Ascending aorta (tissue), 2 donors: ENCODE data around the gene ZCCHC12. TPM values are rescaled to one million over a fixed set of nuclear protein-coding genes. Genes with fewer than 3 reads are reported as not detected.

Source experiments
- DNase-seq, 2 donors: peaks; one replicate each; pipeline ENCODE4 v3.0.0-alpha.2; 2019; ENCODE audit warnings: low spot score in 2 of 2
- H3K27ac ChIP-seq, 2 donors: fragments of 200-600 bp; sonication (generic); one replicate each; pipeline ENCODE4 v1.5.1; 2016 to 2017; ENCODE audit warnings: mild to moderate bottlenecking in 1 of 2
- H3K27me3 ChIP-seq: fragments of 200-600 bp; sonication (generic); one replicate; pipeline ENCODE4 v1.5.1; 2017
- H3K36me3 ChIP-seq, 2 donors: fragments of 200-600 bp; sonication (generic); one replicate each; pipeline ENCODE4 v1.5.1; 2016
- H3K4me1 ChIP-seq, 2 donors: fragments of 200-600 bp; sonication (generic); one replicate each; pipeline ENCODE4 v1.5.1; 2016 to 2017; ENCODE audit warnings: mild to moderate bottlenecking in 1 of 2
- H3K4me3 ChIP-seq, 2 donors: fragments of 200-600 bp; sonication (generic); one replicate each; pipeline ENCODE4 v1.5.1; 2016 to 2017; ENCODE audit warnings: mild to moderate bottlenecking in 1 of 2
- H3K9me3 ChIP-seq, 2 donors: fragments of 200-600 bp; sonication (generic); one replicate each; pipeline ENCODE4 v1.5.1; 2016
- CTCF ChIP-seq, 3 experiments: fragments of 200-600 bp in 2 of 3; fragments of 450-650 bp in 1 of 3; sonication (generic) in 2 of 3; IDR thresholded peaks; one replicate each; pipeline ENCODE4 v1.5.1; 2016 to 2019; ENCODE audit warnings: antibody characterized with exemption in 3 of 3, mild to moderate bottlenecking in 1 of 3, moderate library complexity in 1 of 3
- intact Hi-C: fragments of 100-400 bp; cut with DNase I; formaldehyde crosslinking; loops from one replicate; pipeline ENCODE4 v1.15.1; 2023
- total RNA-seq: library from RNA; depleted of rRNA; stranded (reverse); fragments of >200 nt; gene quantifications from one replicate; pipeline ENCODE4 v1.1.0, GENCODE V29; 2016

ZCCHC12 gene
- total RNA-seq, 1 donor from 2014 or later, result not detected

DNA sequence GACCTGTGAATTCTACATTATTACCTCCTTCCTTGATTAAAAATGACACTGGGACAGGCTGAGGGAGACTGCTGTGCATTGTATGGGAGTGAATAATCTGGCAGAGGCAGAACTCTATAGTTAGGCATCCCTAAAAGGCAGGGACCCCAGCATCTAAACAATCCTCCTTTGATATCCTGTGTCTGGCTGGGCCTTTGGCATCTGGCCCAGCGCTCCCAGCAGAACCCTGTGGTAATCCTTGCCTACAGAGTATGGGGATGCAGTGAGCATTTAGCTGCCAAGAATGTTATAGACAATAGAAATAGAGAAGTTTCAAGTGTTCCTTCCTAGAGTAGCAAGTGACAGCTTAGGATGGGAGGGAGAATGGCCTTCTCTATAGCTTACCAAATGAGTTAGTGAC, 38.5 kb downstream of the ZCCHC12 start:
- H3K4me3 ChIP-seq, result no peak overlapping the region
- DNase-seq, result no peak
- no peaks in the 10 kb centered on the region for H3K27me3 ChIP-seq
- intact Hi-C loops, result no loop called here
- H3K4me1 ChIP-seq, result no peaks in the 10 kb centered on the region
- no peak for TF ChIP-seq CTCF (IDR thresholded peaks at IDR 0.05)
- H3K9me3 ChIP-seq, result no peaks in the 10 kb centered on the region
- H3K36me3 ChIP-seq, result no peaks in the 10 kb centered on the region
- H3K27ac ChIP-seq, result no peak overlapping the region

DNA sequence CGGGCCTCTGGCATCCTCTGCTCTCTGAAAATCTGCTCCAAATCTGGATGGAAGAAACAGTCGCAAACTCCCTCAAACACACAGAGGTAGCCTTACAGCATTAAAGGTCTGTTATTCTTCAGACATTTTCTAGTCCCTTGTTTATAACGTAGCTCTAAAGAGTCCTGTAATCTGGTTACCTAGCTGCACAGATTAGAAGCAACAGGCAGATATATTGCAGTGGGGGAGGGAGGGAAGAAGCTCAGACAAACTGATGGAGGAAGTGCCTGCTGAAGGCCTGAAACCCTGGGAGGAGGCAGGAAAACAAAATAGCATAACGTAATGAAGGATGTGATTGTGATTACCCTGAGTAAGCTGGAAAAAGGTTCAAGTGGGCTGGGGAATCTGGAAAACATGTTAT, 39.4 kb downstream of the ZCCHC12 start:
- TF ChIP-seq CTCF (IDR thresholded peaks at IDR 0.05), result no peak
- H3K27ac ChIP-seq, result no peak overlapping the region
- no peaks in the 10 kb centered on the region for H3K9me3 ChIP-seq
- intact Hi-C loops, result no loop called here
- no peak for DNase-seq
- H3K4me3 ChIP-seq, result no peak overlapping the region
- H3K4me1 ChIP-seq, result no peaks in the 10 kb centered on the region
- no peaks in the 10 kb centered on the region for H3K36me3 ChIP-seq
- H3K27me3 ChIP-seq, result no peaks in the 10 kb centered on the region

GRCh38 chrX:118864063-118864635, 40.5 kb downstream of the ZCCHC12 start:
- intact Hi-C loops, result no loop called here
- DNase-seq, result no peak
- H3K27ac ChIP-seq, result no peak overlapping the region
- H3K4me1 ChIP-seq, result no peaks in the 10 kb centered on the region
- no peaks in the 10 kb centered on the region for H3K27me3 ChIP-seq
- no peak overlapping the region for H3K4me3 ChIP-seq
- H3K9me3 ChIP-seq, result no peaks in the 10 kb centered on the region
- H3K36me3 ChIP-seq, result no peaks in the 10 kb centered on the region
- TF ChIP-seq CTCF (IDR thresholded peaks at IDR 0.05), result no peak

- no peak for DNase-seq
- H3K27ac ChIP-seq, result peak overlapping the region in 1 of 2 donors; percentile 15
- H3K4me3 ChIP-seq, result no peak overlapping the region
- no peaks in the 10 kb centered on the region for H3K27me3 ChIP-seq
- no peaks in the 10 kb centered on the region for H3K4me1 ChIP-seq
- H3K9me3 ChIP-seq, result no peaks in the 10 kb centered on the region
- H3K36me3 ChIP-seq, result no peaks in the 10 kb centered on the region
- intact Hi-C loops, result no loop called here
- no peak for TF ChIP-seq CTCF (IDR thresholded peaks at IDR 0.05)
Observed at GRCh38 chrX:118865231-118865630, 41.6 kb downstream of the ZCCHC12 start.

- H3K4me1 ChIP-seq, result peaks cover 0 to 6% of the 10 kb centered on the region in 2 donors
- no peaks in the 10 kb centered on the region for H3K9me3 ChIP-seq
- H3K36me3 ChIP-seq, result no peaks in the 10 kb centered on the region
- no peak overlapping the region for H3K27ac ChIP-seq
- no peak for DNase-seq
- no peaks in the 10 kb centered on the region for H3K27me3 ChIP-seq
- H3K4me3 ChIP-seq, result no peak overlapping the region
- intact Hi-C loops, result no loop called here
- no peak for TF ChIP-seq CTCF (IDR thresholded peaks at IDR 0.05)
Observed at GRCh38 chrX:118867251-118867650, 43.6 kb downstream of the ZCCHC12 start.

- DNase-seq, result peak in 1 of 2 donors; percentile 66
- intact Hi-C loops, result no loop called here
- H3K36me3 ChIP-seq, result no peaks in the 10 kb centered on the region
Observed at GRCh38 chrX:118872102-118872566, 48.5 kb downstream of the ZCCHC12 start.

More at GRCh38 chrX:118872102-118872566, 48.5 kb downstream of the ZCCHC12 start:
- TF ChIP-seq CTCF (IDR thresholded peaks at IDR 0.05), result no peak
- Histone ChIP-seq H3K27ac (peak overlapping the region; percentile 73 to 79), H3K4me3 (peak overlapping the region in 1 of 2 donors; percentile 19), H3K4me1 (peaks cover 0 to 12% of the 10 kb centered on the region in 2 donors), H3K9me3 (no peaks in the 10 kb centered on the region), H3K27me3 (no peaks in the 10 kb centered on the region)
